B cell (primary cell): Measurements from ENCODE around the gene RNF217.

Source experiments
- CTCF ChIP-seq: fragments of 200-600 bp; IDR thresholded peaks from one replicate; pipeline ENCODE4 v1.8.0; 2022; ENCODE audit warnings: antibody characterized with exemption, mild to moderate bottlenecking
- EZH2 ChIP-seq: IDR thresholded peaks from 2 replicates; pipeline ENCODE4 v1.6.1; 2012; ENCODE audit warnings: borderline replicate concordance, low read depth, mild to moderate bottlenecking, moderate library complexity, low read length; ENCODE audit not compliant: insufficient read depth, poor library complexity, severe bottlenecking

GRCh38 chr6:125046107-125046925 is 84.1 kb downstream of the RNF217 start:
- TF ChIP-seq CTCF: no peak
- TF ChIP-seq EZH2: no peak
